K562 (cell line): ENCODE results near the gene DNAJB6. TPM values are rescaled to one million over a fixed set of nuclear protein-coding genes. Genes with fewer than 3 reads are reported as not detected.

ENCODE experiments used
- ATF1 ChIP-seq, 2 experiments: fragments of 450-650 bp in 1 of 2; IDR thresholded peaks; 2 replicates each; pipeline ENCODE4 v1.6.1; 2016; ENCODE audit warnings: missing compliant biosample characterization in 1 of 2, missing genetic modification characterization in 1 of 2
- CC2D1A ChIP-seq: fragments of 450-650 bp; IDR thresholded peaks from 2 replicates; pipeline ENCODE4 v1.6.1; 2017; ENCODE audit warnings: mild to moderate bottlenecking
- DPF2 ChIP-seq: fragments of 450-650 bp; IDR thresholded peaks from 2 replicates; pipeline ENCODE4 v1.6.1; 2016
- EP400 ChIP-seq: fragments of 450-650 bp; IDR thresholded peaks from 2 replicates; pipeline ENCODE4 v1.6.1; 2017; ENCODE audit warnings: antibody characterized with exemption, mild to moderate bottlenecking, moderate library complexity
- EWSR1 ChIP-seq: fragments of 450-650 bp; IDR thresholded peaks from 2 replicates; pipeline ENCODE4 v1.6.1; 2018; ENCODE audit warnings: borderline replicate concordance, mild to moderate bottlenecking, low read depth, moderate library complexity; ENCODE audit not compliant: partially characterized antibody
- FOXK2 ChIP-seq, 2 experiments: fragments of 450-650 bp; IDR thresholded peaks in 1 of 2; conservative IDR thresholded peaks in 1 of 2; 2 replicates each; pipeline ENCODE4 v1.6.1; 2016; ENCODE audit warnings: low read depth in 2 of 2, mild to moderate bottlenecking in 1 of 2
- FOXM1 ChIP-seq, 2 experiments: fragments of 450-650 bp in 1 of 2; sonication (generic) in 1 of 2; formaldehyde crosslinking in 1 of 2; IDR thresholded peaks; 2 replicates each; pipeline versions ENCODE4 v1.6.1 to v1.9.0; 2017 to 2022; ENCODE audit warnings: low read depth in 2 of 2, mild to moderate bottlenecking in 2 of 2, missing genetic modification reagents in 1 of 2, moderate library complexity in 1 of 2
- HDAC8 ChIP-seq: fragments of 450-650 bp; IDR thresholded peaks from 2 replicates; pipeline ENCODE4 v1.6.1; 2016; ENCODE audit warnings: mild to moderate bottlenecking, missing genetic modification characterization, moderate library complexity, missing compliant biosample characterization
- HNRNPUL1 ChIP-seq: fragments of 200-400 bp; formaldehyde crosslinking; IDR thresholded peaks from 2 replicates; pipeline ENCODE4 v1.6.1; 2017; ENCODE audit warnings: low read length
- KLF1 ChIP-seq: fragments of 450-650 bp; IDR thresholded peaks from 2 replicates; pipeline ENCODE4 v1.6.1; 2016; ENCODE audit warnings: missing genetic modification characterization, missing compliant biosample characterization
- MAFF ChIP-seq: IDR thresholded peaks from 2 replicates; pipeline ENCODE4 v1.6.1; 2012; ENCODE audit warnings: low read length, improper control_type of control experiment
- NONO ChIP-seq, 2 experiments: fragments of 200-400 bp in 1 of 2; fragments of 450-650 bp in 1 of 2; formaldehyde crosslinking in 1 of 2; IDR thresholded peaks; 2 replicates each; pipeline ENCODE4 v1.6.1; 2017; ENCODE audit warnings: low read depth in 2 of 2, mild to moderate bottlenecking in 2 of 2, moderate library complexity in 2 of 2, low read length in 1 of 2
- RFX5 ChIP-seq: IDR thresholded peaks from 2 replicates; pipeline ENCODE4 v1.6.1; 2011; ENCODE audit warnings: low read depth, mild to moderate bottlenecking, improper control_type of control experiment, low read length
- SMARCC2 ChIP-seq: fragments of 450-650 bp; IDR thresholded peaks from 2 replicates; pipeline ENCODE4 v1.6.1; 2017; ENCODE audit warnings: antibody characterized with exemption, moderate library complexity, mild to moderate bottlenecking, low read depth
- TCF3 ChIP-seq: sonication (generic); formaldehyde crosslinking; IDR thresholded peaks from 2 replicates; pipeline ENCODE4 v1.4.0; 2020; ENCODE audit warnings: mild to moderate bottlenecking, missing genetic modification reagents
- TRIM24 ChIP-seq, 2 experiments: fragments of 450-650 bp; IDR thresholded peaks; 2 replicates each; pipeline ENCODE4 v1.6.1; 2016
- ZKSCAN1 ChIP-seq: fragments of 150-350 bp; IDR thresholded peaks from 2 replicates; pipeline ENCODE4 v1.6.1; 2016; ENCODE audit warnings: low read depth, low read length
- ZNF561 ChIP-seq: fragments of 450-650 bp; formaldehyde crosslinking; conservative IDR thresholded peaks from 2 replicates; pipeline ENCODE4 v1.4.0; 2020; ENCODE audit warnings: mild to moderate bottlenecking, moderate library complexity
- ZNF57 ChIP-seq: fragments of 450-650 bp; formaldehyde crosslinking; IDR thresholded peaks from 2 replicates; pipeline ENCODE4 v1.4.0; 2020; ENCODE audit warnings: mild to moderate bottlenecking, moderate library complexity
- ZNF584 ChIP-seq: fragments of 200-800 bp; sonication (Bioruptor generic); IDR thresholded peaks from 2 replicates; pipeline ENCODE4 v1.6.1; 2016; ENCODE audit warnings: low read depth, mild to moderate bottlenecking, missing genetic modification characterization, missing compliant biosample characterization
- polyA plus RNA-seq, 8 experiments: library from polyadenylated mRNA; depleted of rRNA in 4 of 8; stranded (reverse) in 5 of 8; unstranded in 3 of 8; fragments of >200 nt; fragmentation: Nextera tagmentation in 2 of 8; fragmentation: Illumina TruSeq in 1 of 8; extraction: Ambion mirVana in 2 of 8; extraction: Trizol in 1 of 8; gene quantifications; 2 replicates each; pipeline versions ENCODE4 v1.2.1 to v1.2.3, GENCODE V29; 2011 to 2014; ENCODE audit warnings: inconsistent platforms in 1 of 8, missing spikeins in 1 of 8
- total RNA-seq, 7 experiments: library from RNA; depleted of rRNA in 6 of 7; stranded (reverse); fragments of >200 nt in 6 of 7; fragmentation: Illumina TruSeq in 2 of 7; extraction: Trizol in 2 of 7; gene quantifications; 2 replicates each; pipeline versions ENCODE4 v1.2.1 to v1.2.3, GENCODE V29; 2011 to 2021; ENCODE audit warnings: low replicate concordance in 1 of 7
- TF ChIP-seq, protein P1 (sequence below): fragments of 250-450 bp; sonication (Bioruptor Pico); IDR thresholded peaks from 2 replicates; pipeline ENCODE4 v1.8.0; 2021; ENCODE audit warnings: moderate library complexity, mild to moderate bottlenecking, inconsistent platforms
- TF ChIP-seq, protein P2 (sequence below): fragments of 450-650 bp; IDR thresholded peaks from 2 replicates; pipeline ENCODE4 v1.6.1; 2017; ENCODE audit warnings: antibody characterized with exemption
- TF ChIP-seq, protein P3 (sequence below): fragments of 250-450 bp; sonication (Bioruptor Pico); IDR thresholded peaks from 2 replicates; pipeline ENCODE4 v1.4.0; 2020; ENCODE audit warnings: mild to moderate bottlenecking, moderate library complexity

The DNAJB6 gene
- total and polyA plus RNA-seq, 9 of the 15 experiments (the other 6 are each of a cell fraction or from before 2014, with no cell fraction given), result 84.5 to 158 (median 135) TPM

DNA sequence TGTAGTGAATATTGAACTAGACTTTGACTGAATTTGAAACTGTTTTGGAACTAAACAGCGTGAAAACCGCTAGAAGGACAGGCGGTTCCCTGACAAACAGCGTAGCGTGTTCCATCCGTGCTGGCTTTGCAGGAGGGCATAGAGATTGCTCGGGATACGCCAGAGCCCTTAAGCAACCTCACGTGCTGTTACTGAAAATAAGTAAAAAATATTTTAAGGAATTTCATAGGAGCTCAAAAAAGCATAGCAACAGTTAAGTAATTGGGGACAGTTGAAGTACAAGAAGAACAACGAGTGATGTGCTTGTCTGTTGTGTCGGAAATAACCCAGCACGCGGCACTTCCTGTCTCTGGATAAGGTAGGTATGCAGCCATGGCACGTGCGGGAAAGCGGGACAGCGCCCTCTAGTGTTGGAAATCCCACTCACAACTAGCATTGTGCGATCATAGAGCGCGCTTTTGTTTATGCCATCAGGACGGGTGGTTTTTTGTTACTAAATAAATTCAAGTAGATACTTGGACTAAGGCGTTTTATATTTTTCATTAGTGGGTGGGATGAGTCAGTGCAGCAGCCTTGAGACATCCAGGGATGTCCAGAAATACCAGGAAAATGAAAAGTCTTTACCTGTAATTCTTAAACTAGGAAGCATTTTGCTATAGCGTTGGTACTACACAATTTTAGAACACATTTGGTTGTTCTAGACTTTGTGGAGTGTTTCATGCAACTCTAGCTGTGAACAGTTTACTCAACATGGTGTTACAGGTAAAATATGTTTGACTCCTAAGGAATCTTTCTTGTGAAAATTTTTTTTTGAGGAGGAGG lies 50.4 kb downstream of the DNAJB6 start (continued):
- TF ChIP-seq HDAC8 (tag) (no peak), EP400 (peak; percentile 91), CC2D1A (peak; percentile 83), MAFF (no peak), ZNF561 (CRISPR knock-in tag) (no peak), ATF1 (CRISPR knock-in tag; IDR thresholded peaks at IDR 0.05) (no peak), ATF1 (tag; IDR thresholded peaks at IDR 0.05) (peak; percentile 65), TRIM24 (IDR thresholded peaks at IDR 0.05) (peak in 1 of 2 experiments; percentile 18; a peak in 1 of 4 replicates), KLF1 (no peak), ZKSCAN1 (peak; percentile 63), FOXM1 (IDR thresholded peaks at IDR 0.05; ENCODE audit: low read depth) (peak; percentile 31; the same call in 1 of the 2 replicates), FOXM1 (CRISPR knock-in tag; IDR thresholded peaks at IDR 0.05; ENCODE audit: low read depth) (no peak), TCF3 (CRISPR knock-in tag) (no peak), RFX5 (no peak), EWSR1 (no peak), FOXK2 (conservative IDR thresholded peaks at IDR 0.05 in 1 of 2, IDR thresholded peaks at IDR 0.05 in 1 of 2; ENCODE audit: low read depth in 2 of 2) (peak; percentile 66 to 76; a peak in 2 of 4 replicates), NONO (IDR thresholded peaks at IDR 0.05; ENCODE audit: low read depth in 2 of 2, low read length in 1 of 2) (no peak), HNRNPUL1 (no peak), ZNF57 (CRISPR knock-in tag) (no peak), ZNF584 (CRISPR knock-in tag) (no peak), DPF2 (peak; percentile 42; the same call in 1 of the 2 replicates), SMARCC2 (peak; percentile 26; the same call in 1 of the 2 replicates)
- TF ChIP-seq, protein P1, sequence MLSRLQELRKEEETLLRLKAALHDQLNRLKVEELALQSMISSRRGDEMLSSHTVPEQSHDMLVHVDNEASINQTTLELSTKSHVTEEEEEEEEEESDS, result no peak
- TF ChIP-seq, protein P2, sequence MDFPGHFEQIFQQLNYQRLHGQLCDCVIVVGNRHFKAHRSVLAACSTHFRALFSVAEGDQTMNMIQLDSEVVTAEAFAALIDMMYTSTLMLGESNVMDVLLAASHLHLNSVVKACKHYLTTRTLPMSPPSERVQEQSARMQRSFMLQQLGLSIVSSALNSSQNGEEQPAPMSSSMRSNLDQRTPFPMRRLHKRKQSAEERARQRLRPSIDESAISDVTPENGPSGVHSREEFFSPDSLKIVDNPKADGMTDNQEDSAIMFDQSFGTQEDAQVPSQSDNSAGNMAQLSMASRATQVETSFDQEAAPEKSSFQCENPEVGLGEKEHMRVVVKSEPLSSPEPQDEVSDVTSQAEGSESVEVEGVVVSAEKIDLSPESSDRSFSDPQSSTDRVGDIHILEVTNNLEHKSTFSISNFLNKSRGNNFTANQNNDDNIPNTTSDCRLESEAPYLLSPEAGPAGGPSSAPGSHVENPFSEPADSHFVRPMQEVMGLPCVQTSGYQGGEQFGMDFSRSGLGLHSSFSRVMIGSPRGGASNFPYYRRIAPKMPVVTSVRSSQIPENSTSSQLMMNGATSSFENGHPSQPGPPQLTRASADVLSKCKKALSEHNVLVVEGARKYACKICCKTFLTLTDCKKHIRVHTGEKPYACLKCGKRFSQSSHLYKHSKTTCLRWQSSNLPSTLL, result no peak
- TF ChIP-seq, protein P3, sequence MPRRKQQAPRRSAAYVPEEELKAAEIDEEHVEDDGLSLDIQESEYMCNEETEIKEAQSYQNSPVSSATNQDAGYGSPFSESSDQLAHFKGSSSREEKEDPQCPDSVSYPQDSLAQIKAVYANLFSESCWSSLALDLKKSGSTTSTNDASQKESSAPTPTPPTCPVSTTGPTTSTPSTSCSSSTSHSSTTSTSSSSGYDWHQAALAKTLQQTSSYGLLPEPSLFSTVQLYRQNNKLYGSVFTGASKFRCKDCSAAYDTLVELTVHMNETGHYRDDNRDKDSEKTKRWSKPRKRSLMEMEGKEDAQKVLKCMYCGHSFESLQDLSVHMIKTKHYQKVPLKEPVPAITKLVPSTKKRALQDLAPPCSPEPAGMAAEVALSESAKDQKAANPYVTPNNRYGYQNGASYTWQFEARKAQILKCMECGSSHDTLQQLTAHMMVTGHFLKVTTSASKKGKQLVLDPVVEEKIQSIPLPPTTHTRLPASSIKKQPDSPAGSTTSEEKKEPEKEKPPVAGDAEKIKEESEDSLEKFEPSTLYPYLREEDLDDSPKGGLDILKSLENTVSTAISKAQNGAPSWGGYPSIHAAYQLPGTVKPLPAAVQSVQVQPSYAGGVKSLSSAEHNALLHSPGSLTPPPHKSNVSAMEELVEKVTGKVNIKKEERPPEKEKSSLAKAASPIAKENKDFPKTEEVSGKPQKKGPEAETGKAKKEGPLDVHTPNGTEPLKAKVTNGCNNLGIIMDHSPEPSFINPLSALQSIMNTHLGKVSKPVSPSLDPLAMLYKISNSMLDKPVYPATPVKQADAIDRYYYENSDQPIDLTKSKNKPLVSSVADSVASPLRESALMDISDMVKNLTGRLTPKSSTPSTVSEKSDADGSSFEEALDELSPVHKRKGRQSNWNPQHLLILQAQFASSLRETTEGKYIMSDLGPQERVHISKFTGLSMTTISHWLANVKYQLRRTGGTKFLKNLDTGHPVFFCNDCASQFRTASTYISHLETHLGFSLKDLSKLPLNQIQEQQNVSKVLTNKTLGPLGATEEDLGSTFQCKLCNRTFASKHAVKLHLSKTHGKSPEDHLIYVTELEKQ, result no peak
